ENCODE measurements around the gene ME3.
"Not testable (repeated sequence)": the region's sequence is repeated elsewhere in the genome, so short reads cannot be mapped to it uniquely, and the experiment has no call there.

The ME3 gene

DNA sequence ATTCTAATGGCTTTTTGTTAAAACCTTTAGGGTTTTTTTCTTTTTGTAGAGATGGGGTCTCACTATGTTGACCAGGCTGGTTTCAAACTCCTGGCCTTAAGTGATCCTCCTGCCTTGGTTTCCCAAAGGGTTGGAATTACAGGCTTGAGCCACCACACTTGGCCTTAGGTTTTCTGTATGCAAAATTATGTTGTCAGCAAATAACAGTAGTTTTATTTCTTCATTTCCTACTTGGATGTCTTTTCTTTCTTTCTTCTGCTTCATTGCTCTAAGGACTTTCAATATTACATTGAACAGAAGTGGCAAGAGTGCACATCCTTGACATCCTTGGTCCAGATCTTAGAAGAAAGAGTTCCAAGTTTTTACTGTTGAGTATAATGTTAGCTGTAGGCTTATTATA, 245.0 kb downstream of the ME3 start:
- no peak overlapping the region for H3K27ac ChIP-seq (ENCODE audit: low read depth, low read length, severe bottlenecking)
- H3K4me3 ChIP-seq (ENCODE audit: extremely low read depth, insufficient read depth, low read length, poor library complexity, severe bottlenecking), result no peak overlapping the region
- H3K36me3 ChIP-seq (ENCODE audit: control insufficient read depth, insufficient read depth, low read length), result no peaks in the 10 kb centered on the region

DNA sequence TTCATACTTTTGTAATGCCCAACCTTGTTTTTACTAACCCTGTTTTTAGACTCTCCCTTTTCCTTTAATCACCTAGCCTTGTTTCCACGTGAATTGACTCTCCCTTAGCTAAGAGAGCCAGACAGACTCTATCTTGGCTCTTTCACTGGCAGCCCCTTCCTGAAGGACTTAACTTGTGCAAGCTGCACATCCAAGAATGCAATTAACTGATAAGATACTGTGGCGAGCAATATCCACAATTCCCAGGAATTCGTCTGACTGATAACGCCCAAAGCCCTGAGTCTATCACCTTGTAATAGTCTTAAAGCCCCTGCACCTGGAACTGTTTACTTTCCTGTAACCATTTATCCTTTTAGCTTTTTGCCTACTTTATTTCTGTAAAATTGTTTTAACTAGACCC, 248.9 kb downstream of the ME3 start:
- H3K4me3 ChIP-seq (ENCODE audit: extremely low read depth, insufficient read depth, low read length, poor library complexity, severe bottlenecking); H3K36me3 ChIP-seq (ENCODE audit: control insufficient read depth, insufficient read depth, low read length); H3K9me3 ChIP-seq (ENCODE audit: control insufficient read depth, low read length): not testable (repeated sequence)
- Histone ChIP-seq H3K4me1 (ENCODE audit: control insufficient read depth, insufficient read depth, low read length, poor library complexity, severe bottlenecking) (peaks cover 22% of the 10 kb centered on the region), H3K27ac (ENCODE audit: low read depth, low read length, severe bottlenecking) (peak overlapping the region; percentile 60)
- WGBS, 2 experiments (ENCODE audit: insufficient coverage in 2 of 2), result 56 to 75% methylated on average over 4 of the region's 4 CpGs

More for the DNA sequence above, 245.0 kb downstream of the ME3 start:
- Histone ChIP-seq H3K4me1 (ENCODE audit: control insufficient read depth, insufficient read depth, low read length, poor library complexity, severe bottlenecking) (peaks cover 14% of the 10 kb centered on the region), H3K9me3 (ENCODE audit: control insufficient read depth, low read length) (peaks cover 11% of the 10 kb centered on the region)

DNA sequence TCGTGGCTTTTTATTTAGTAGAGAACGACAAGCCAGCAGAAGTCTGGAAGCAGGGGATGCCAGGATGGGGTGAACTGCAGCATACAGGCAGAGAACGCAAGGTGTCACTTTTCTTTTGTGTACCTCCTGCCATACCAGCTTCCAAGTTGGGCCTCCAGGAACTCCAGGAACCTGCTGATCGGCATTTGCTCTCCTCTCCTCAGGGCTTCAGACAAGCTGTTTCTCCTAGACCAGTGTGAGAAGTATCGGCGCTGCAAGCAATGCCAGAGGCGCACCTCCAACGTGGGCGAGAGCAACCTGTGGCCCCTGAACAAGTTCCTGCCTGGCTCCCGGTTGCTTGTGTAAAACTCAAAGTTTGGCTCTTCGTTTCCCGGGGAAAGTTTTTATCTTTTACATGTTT, 250.0 kb downstream of the ME3 start:
- Histone ChIP-seq H3K4me3 (ENCODE audit: extremely low read depth, insufficient read depth, low read length, poor library complexity, severe bottlenecking) (no peak overlapping the region), H3K36me3 (ENCODE audit: control insufficient read depth, insufficient read depth, low read length) (no peaks in the 10 kb centered on the region), H3K27ac (ENCODE audit: low read depth, low read length, severe bottlenecking) (peak overlapping the region; percentile 52), H3K4me1 (ENCODE audit: control insufficient read depth, insufficient read depth, low read length, poor library complexity, severe bottlenecking) (peaks cover 22% of the 10 kb centered on the region), H3K9me3 (ENCODE audit: control insufficient read depth, low read length) (peaks cover 7% of the 10 kb centered on the region)
- 83 to 95% methylated on average over 9 to 11 of the region's 12 CpGs for WGBS, 2 experiments (ENCODE audit: insufficient coverage in 2 of 2)

DNA sequence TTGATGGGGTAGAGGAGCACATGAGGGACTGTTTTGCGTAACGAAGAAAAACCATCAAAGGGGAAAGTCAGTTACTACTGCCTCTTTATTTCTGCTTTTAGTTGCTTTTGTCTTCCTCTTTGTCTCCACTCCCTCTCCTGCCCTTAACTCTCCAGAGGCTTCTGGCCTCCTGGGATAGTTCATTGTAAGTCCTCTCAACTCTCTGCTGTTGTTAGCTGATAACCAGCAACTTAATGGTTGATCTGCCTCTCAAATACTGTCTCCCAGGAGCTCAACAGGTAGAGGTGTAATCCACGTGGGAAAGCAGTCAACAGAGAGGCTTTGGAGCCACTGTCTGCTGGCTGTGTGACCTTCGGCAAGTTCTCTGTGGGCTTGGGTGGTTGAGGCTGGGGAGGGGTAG, 250.5 kb downstream of the ME3 start:
- 90 to 100% methylated on average over 2 of the region's 4 CpGs for WGBS, 2 experiments (ENCODE audit: insufficient coverage in 2 of 2)
- Histone ChIP-seq H3K4me3 (ENCODE audit: extremely low read depth, insufficient read depth, low read length, poor library complexity, severe bottlenecking) (no peak overlapping the region), H3K27ac (ENCODE audit: low read depth, low read length, severe bottlenecking) (no peak overlapping the region)

GRCh38 chr11:86418917-86419316, 253.5 kb downstream of the ME3 start:
- Histone ChIP-seq H3K4me1 (ENCODE audit: control insufficient read depth, insufficient read depth, low read length, poor library complexity, severe bottlenecking) (peaks cover 29% of the 10 kb centered on the region), H3K36me3 (ENCODE audit: control insufficient read depth, insufficient read depth, low read length) (no peaks in the 10 kb centered on the region), H3K9me3 (ENCODE audit: control insufficient read depth, low read length) (no peaks in the 10 kb centered on the region), H3K4me3 (ENCODE audit: extremely low read depth, insufficient read depth, low read length, poor library complexity, severe bottlenecking) (no peak overlapping the region), H3K27ac (ENCODE audit: low read depth, low read length, severe bottlenecking) (no peak overlapping the region)
- 50 to 56% methylated on average over 1 of the region's 2 CpGs for WGBS, 2 experiments (ENCODE audit: insufficient coverage in 2 of 2)

More for the DNA sequence above, 250.5 kb downstream of the ME3 start:
- peaks cover 23% of the 10 kb centered on the region for H3K4me1 ChIP-seq (ENCODE audit: control insufficient read depth, insufficient read depth, low read length, poor library complexity, severe bottlenecking)
- H3K36me3 ChIP-seq (ENCODE audit: control insufficient read depth, insufficient read depth, low read length), result no peaks in the 10 kb centered on the region
- peaks cover 7% of the 10 kb centered on the region for H3K9me3 ChIP-seq (ENCODE audit: control insufficient read depth, low read length)

DNA sequence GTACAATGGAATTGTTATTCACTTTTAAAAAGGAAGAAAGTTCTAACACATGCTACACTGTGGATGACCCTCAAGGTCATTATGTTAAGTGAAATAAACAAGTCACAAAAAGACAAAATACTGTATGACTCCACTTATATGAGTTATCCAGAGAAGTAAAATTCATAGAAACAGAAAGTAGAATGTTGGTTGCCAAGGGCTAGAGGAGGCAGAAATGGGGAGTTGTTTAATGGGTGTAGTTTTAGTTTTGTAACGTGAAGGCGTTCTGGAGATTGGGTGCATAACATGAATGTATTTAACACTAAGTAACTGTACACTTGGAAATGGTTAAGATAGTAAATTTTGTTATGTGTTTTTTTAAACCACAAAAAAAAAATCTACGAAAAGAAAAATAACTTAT, 253.9 kb downstream of the ME3 start:
- Histone ChIP-seq H3K27ac (ENCODE audit: low read depth, low read length, severe bottlenecking) (no peak overlapping the region), H3K36me3 (ENCODE audit: control insufficient read depth, insufficient read depth, low read length) (no peaks in the 10 kb centered on the region), H3K4me1 (ENCODE audit: control insufficient read depth, insufficient read depth, low read length, poor library complexity, severe bottlenecking) (peaks cover 27% of the 10 kb centered on the region), H3K9me3 (ENCODE audit: control insufficient read depth, low read length) (no peaks in the 10 kb centered on the region), H3K4me3 (ENCODE audit: extremely low read depth, insufficient read depth, low read length, poor library complexity, severe bottlenecking) (no peak overlapping the region)
- no CpG with 5 or more reads among the region's 3 CpGs for WGBS, 2 experiments (ENCODE audit: insufficient coverage in 2 of 2)

- H3K9me3 ChIP-seq (ENCODE audit: control insufficient read depth, low read length), result no peaks in the 10 kb centered on the region
- WGBS, 2 experiments (ENCODE audit: insufficient coverage in 2 of 2), result no CpG with 5 or more reads among the region's 3 CpGs
- no peak overlapping the region for H3K4me3 ChIP-seq (ENCODE audit: extremely low read depth, insufficient read depth, low read length, poor library complexity, severe bottlenecking)
- H3K36me3 ChIP-seq (ENCODE audit: control insufficient read depth, insufficient read depth, low read length), result no peaks in the 10 kb centered on the region
- H3K27ac ChIP-seq (ENCODE audit: low read depth, low read length, severe bottlenecking), result no peak overlapping the region
- H3K4me1 ChIP-seq (ENCODE audit: control insufficient read depth, insufficient read depth, low read length, poor library complexity, severe bottlenecking), result peaks cover 26% of the 10 kb centered on the region
Observed at GRCh38 chr11:86418106-86418505, 254.3 kb downstream of the ME3 start.

- H3K36me3 ChIP-seq (ENCODE audit: control insufficient read depth, insufficient read depth, low read length); H3K4me3 ChIP-seq (ENCODE audit: extremely low read depth, insufficient read depth, low read length, poor library complexity, severe bottlenecking); H3K9me3 ChIP-seq (ENCODE audit: control insufficient read depth, low read length); H3K27ac ChIP-seq (ENCODE audit: low read depth, low read length, severe bottlenecking): not testable (repeated sequence)
- peaks cover 17% of the 10 kb centered on the region for H3K4me1 ChIP-seq (ENCODE audit: control insufficient read depth, insufficient read depth, low read length, poor library complexity, severe bottlenecking)
- 89 to 90% methylated on average over 7 of the region's 9 CpGs for WGBS, 2 experiments (ENCODE audit: insufficient coverage in 2 of 2)
Observed at GRCh38 chr11:86416951-86417350, 255.5 kb downstream of the ME3 start.

- no peak overlapping the region for H3K27ac ChIP-seq (ENCODE audit: low read depth, low read length, severe bottlenecking)
- WGBS, 2 experiments (ENCODE audit: insufficient coverage in 2 of 2), result no CpG with 5 or more reads among the region's 1 CpG
- H3K4me3 ChIP-seq (ENCODE audit: extremely low read depth, insufficient read depth, low read length, poor library complexity, severe bottlenecking), result no peak overlapping the region
- H3K36me3 ChIP-seq (ENCODE audit: control insufficient read depth, insufficient read depth, low read length), result no peaks in the 10 kb centered on the region
- H3K4me1 ChIP-seq (ENCODE audit: control insufficient read depth, insufficient read depth, low read length, poor library complexity, severe bottlenecking), result peaks cover 14% of the 10 kb centered on the region
- H3K9me3 ChIP-seq (ENCODE audit: control insufficient read depth, low read length), result no peaks in the 10 kb centered on the region
Observed at GRCh38 chr11:86416494-86416893, 255.9 kb downstream of the ME3 start.

DNA sequence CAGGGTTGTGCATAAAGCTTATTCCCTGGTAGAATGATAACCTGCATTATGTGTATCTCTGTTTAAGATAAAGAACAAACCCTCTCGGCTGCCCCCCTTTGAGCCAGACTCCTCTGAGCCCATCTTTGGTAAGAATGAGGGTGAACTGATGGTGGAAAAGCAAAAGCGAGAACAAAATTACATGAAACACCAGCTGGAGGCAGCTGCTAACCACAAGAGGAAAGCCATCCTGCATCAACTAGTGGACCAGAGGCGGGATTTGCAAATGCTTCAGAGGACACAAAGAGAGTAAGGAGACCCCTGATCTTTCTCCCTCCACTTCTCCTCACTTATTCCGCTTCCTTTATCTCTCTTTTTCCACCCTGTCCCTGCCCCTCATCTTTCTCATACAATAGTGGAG, 257.4 kb downstream of the ME3 start:
- Histone ChIP-seq H3K36me3 (ENCODE audit: control insufficient read depth, insufficient read depth, low read length) (no peaks in the 10 kb centered on the region), H3K27ac (ENCODE audit: low read depth, low read length, severe bottlenecking) (no peak overlapping the region), H3K4me3 (ENCODE audit: extremely low read depth, insufficient read depth, low read length, poor library complexity, severe bottlenecking) (no peak overlapping the region), H3K4me1 (ENCODE audit: control insufficient read depth, insufficient read depth, low read length, poor library complexity, severe bottlenecking) (peaks cover 14% of the 10 kb centered on the region), H3K9me3 (ENCODE audit: control insufficient read depth, low read length) (no peaks in the 10 kb centered on the region)
- WGBS, 2 experiments (ENCODE audit: insufficient coverage in 2 of 2), result 40 to 96% methylated on average over 1 to 3 of the region's 4 CpGs

DNA sequence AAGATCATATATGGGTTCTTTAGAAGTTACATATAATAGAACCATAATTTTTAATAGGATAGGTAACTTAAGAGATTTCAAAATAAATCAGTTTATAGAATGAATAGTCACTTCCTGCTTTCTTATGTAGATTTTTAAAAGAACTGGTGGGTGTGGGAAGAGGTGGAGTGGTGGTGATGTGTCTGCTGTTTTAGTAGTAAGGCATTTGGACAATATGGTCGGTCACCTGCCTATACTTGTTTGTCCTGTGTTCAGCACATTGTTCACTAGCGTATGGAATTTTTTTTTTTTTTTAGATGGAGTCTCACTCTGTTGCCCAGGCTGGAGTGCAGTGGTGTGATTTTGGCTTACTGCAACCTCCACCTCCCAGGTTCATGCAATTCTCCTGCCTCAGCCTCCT, 258.4 kb downstream of the ME3 start:
- Histone ChIP-seq H3K27ac (ENCODE audit: low read depth, low read length, severe bottlenecking) (no peak overlapping the region), H3K4me3 (ENCODE audit: extremely low read depth, insufficient read depth, low read length, poor library complexity, severe bottlenecking) (no peak overlapping the region), H3K4me1 (ENCODE audit: control insufficient read depth, insufficient read depth, low read length, poor library complexity, severe bottlenecking) (peaks cover 11% of the 10 kb centered on the region), H3K9me3 (ENCODE audit: control insufficient read depth, low read length) (no peaks in the 10 kb centered on the region), H3K36me3 (ENCODE audit: control insufficient read depth, insufficient read depth, low read length) (no peaks in the 10 kb centered on the region)
- WGBS, 2 experiments (ENCODE audit: insufficient coverage in 2 of 2), result 100% methylated on average over 1 of the region's 2 CpGs; no CpG with 5 or more reads in 1 of the 2 experiments

GRCh38 chr11:86408845-86409244, 263.6 kb downstream of the ME3 start:
- H3K4me1 ChIP-seq (ENCODE audit: control insufficient read depth, insufficient read depth, low read length, poor library complexity, severe bottlenecking), result no peaks in the 10 kb centered on the region
- H3K4me3 ChIP-seq (ENCODE audit: extremely low read depth, insufficient read depth, low read length, poor library complexity, severe bottlenecking), result no peak overlapping the region
- H3K27ac ChIP-seq (ENCODE audit: low read depth, low read length, severe bottlenecking), result no peak overlapping the region
- H3K36me3 ChIP-seq (ENCODE audit: control insufficient read depth, insufficient read depth, low read length), result no peaks in the 10 kb centered on the region
- no peaks in the 10 kb centered on the region for H3K9me3 ChIP-seq (ENCODE audit: control insufficient read depth, low read length)

Measured in mesodermal cell (in vitro differentiated cells).